Measurements from ENCODE around the gene ITGB5. TPM values are rescaled to one million over a fixed set of nuclear protein-coding genes. Genes with fewer than 3 reads are reported as not detected.

Gene ITGB5
- total and polyA plus RNA-seq, 2 donors (not counting 1 experiment from before 2014, with no cell fraction given): 99.7 to 196 TPM

DNA sequence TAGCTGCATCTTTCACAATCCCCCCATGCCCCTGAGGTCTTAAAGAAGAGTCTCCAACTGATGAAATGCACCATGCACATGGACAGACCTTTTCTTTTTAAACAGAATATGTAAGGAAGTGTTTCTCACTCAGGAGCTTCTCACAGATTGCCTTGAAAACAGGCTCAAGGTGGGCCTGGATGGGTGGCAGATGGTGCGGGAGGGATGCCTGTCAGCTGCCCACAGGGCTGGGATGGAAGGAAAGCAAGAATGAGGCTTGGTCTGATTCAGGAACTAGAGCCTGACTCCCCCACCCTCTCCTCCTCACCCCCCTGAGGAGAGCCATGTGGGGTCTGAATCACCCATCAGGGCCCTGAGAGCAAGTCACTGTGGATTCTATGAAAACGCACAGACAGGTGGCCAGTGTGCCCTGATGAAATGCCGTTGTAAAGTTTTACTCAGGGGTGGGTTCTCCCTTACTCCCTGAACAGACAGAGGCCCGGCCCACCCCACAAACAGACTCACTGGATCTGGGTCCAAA lies 89.7 kb downstream of the ITGB5 start:
- H3K27ac ChIP-seq (ENCODE audit: insufficient read depth, low read length): no peak overlapping the region
- H3K9me3 ChIP-seq (ENCODE audit: control insufficient read depth, insufficient read depth, low read depth, low read length): no peaks in the 10 kb centered on the region
- no peak for DNase-seq (ENCODE audit: low read depth in 2 of 2)
- peaks cover 8% of the 10 kb centered on the region for H3K4me1 ChIP-seq (ENCODE audit: control insufficient read depth, extremely low read depth, insufficient read depth, low read length)
- TF ChIP-seq, protein P1, sequence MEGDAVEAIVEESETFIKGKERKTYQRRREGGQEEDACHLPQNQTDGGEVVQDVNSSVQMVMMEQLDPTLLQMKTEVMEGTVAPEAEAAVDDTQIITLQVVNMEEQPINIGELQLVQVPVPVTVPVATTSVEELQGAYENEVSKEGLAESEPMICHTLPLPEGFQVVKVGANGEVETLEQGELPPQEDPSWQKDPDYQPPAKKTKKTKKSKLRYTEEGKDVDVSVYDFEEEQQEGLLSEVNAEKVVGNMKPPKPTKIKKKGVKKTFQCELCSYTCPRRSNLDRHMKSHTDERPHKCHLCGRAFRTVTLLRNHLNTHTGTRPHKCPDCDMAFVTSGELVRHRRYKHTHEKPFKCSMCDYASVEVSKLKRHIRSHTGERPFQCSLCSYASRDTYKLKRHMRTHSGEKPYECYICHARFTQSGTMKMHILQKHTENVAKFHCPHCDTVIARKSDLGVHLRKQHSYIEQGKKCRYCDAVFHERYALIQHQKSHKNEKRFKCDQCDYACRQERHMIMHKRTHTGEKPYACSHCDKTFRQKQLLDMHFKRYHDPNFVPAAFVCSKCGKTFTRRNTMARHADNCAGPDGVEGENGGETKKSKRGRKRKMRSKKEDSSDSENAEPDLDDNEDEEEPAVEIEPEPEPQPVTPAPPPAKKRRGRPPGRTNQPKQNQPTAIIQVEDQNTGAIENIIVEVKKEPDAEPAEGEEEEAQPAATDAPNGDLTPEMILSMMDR (conservative IDR thresholded peaks at IDR 0.05 in 1 of 2, IDR thresholded peaks at IDR 0.05 in 1 of 2; ENCODE audit: low read depth in 1 of 2, low read length in 2 of 2): no peak
- no peak overlapping the region for H3K9ac ChIP-seq (ENCODE audit: insufficient read depth, low read length)
- H3K27me3 ChIP-seq (ENCODE audit: control insufficient read depth, insufficient read depth, low read length): no peaks in the 10 kb centered on the region
- no peak overlapping the region for H2AFZ ChIP-seq (ENCODE audit: low read length)
- H3K4me2 ChIP-seq (ENCODE audit: extremely low read depth, insufficient read depth, low read length): no peak overlapping the region
- H3K36me3 ChIP-seq (ENCODE audit: control insufficient read depth, insufficient read depth, low read length): peaks cover 3% of the 10 kb centered on the region
- no peaks in the 10 kb centered on the region for H4K20me1 ChIP-seq (ENCODE audit: control insufficient read depth, extremely low read depth, insufficient read depth, low read length)
- H3K4me3 ChIP-seq (replicated peaks in 1 of 4; ENCODE audit: control extremely low read depth in 1 of 4, insufficient read depth in 1 of 4, low read depth in 3 of 4, low read length in 4 of 4): no peak overlapping the region
- H3K79me2 ChIP-seq (ENCODE audit: control insufficient read depth, insufficient read depth, low read length): no peaks in the 10 kb centered on the region

DNA sequence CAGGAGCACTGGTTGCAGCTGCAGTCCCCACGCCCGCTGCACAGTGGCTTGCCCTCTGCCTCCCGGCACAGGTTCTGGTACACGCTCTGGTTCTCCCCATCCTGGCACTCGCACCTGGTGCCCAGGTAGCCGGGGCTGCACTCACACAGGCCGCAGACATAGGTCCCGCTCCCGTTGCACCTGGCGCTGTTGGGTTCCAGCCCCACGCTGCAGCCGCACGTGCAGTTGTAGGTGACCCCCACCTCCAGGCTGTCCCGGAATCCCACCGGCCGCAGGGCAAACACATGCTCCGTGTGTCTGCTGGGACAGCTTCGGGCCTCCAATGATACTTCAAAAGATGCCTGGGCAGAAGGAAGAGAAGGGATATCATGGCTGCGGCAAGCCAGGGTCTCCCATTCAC lies 90.7 kb downstream of the ITGB5 start:
- TF ChIP-seq, protein P1 (conservative IDR thresholded peaks at IDR 0.05 in 1 of 2, IDR thresholded peaks at IDR 0.05 in 1 of 2; ENCODE audit: low read depth in 1 of 2, low read length in 2 of 2): no peak
- no peak for TF ChIP-seq EZH2 (IDR thresholded peaks at IDR 0.05; ENCODE audit: low read length, missing control alignments)
- Histone ChIP-seq H3K4me2 (ENCODE audit: extremely low read depth, insufficient read depth, low read length) (no peak overlapping the region), H3K4me3 (replicated peaks in 1 of 4; ENCODE audit: control extremely low read depth in 1 of 4, insufficient read depth in 1 of 4, low read depth in 3 of 4, low read length in 4 of 4) (no peak overlapping the region), H4K20me1 (ENCODE audit: control insufficient read depth, extremely low read depth, insufficient read depth, low read length) (no peaks in the 10 kb centered on the region), H3K4me1 (ENCODE audit: control insufficient read depth, extremely low read depth, insufficient read depth, low read length) (peaks cover 18% of the 10 kb centered on the region), H3K27me3 (ENCODE audit: control insufficient read depth, insufficient read depth, low read length) (no peaks in the 10 kb centered on the region), H3K36me3 (ENCODE audit: control insufficient read depth, insufficient read depth, low read length) (peaks cover 3% of the 10 kb centered on the region), H3K9ac (ENCODE audit: insufficient read depth, low read length) (no peak overlapping the region), H3K9me3 (ENCODE audit: control insufficient read depth, insufficient read depth, low read depth, low read length) (no peaks in the 10 kb centered on the region), H3K79me2 (ENCODE audit: control insufficient read depth, insufficient read depth, low read length) (no peaks in the 10 kb centered on the region), H2AFZ (ENCODE audit: low read length) (no peak overlapping the region), H3K27ac (ENCODE audit: insufficient read depth, low read length) (no peak overlapping the region)
- DNase-seq (ENCODE audit: low read depth in 2 of 2): no peak

DNA sequence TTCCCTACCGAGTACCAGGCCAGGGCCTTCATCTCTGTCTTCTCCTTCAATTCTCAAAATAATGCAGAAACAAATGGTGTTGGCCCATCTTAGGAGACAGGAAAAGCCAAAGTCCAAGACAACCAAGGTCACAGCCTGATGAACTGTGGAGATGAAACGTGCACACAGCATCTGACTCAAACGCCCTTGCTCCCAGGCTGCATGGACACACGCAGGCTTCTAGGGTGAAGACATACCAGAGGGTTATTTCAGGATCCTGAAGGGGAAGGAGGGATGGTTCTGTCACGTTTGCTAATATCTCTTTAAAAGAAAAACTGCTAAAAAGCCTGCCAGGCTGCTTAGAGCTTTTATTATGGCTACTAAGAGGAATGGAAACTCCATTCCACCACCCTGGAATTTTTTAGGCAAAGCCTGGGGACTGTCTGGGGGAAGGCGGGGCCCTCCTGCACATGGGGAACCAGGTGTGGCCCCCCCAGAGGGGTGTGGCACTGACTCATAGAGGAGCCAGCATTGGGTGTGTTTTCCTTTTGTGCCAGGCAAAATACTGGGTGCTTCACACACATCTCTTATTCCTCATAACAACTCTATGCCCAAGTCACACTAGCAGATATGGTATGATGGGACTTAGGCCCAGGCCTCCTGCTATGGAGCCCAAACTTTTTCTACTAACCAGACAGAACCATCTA lies 94.0 kb downstream of the ITGB5 start:
- DNase-seq (ENCODE audit: low read depth in 2 of 2): no peak
- no peak overlapping the region for H3K4me3 ChIP-seq (replicated peaks in 1 of 4; ENCODE audit: control extremely low read depth in 1 of 4, insufficient read depth in 1 of 4, low read depth in 3 of 4, low read length in 4 of 4)
- peak overlapping the region; percentile 85 for H3K27ac ChIP-seq (ENCODE audit: insufficient read depth, low read length)
- no peaks in the 10 kb centered on the region for H3K9me3 ChIP-seq (ENCODE audit: control insufficient read depth, insufficient read depth, low read depth, low read length)
- H3K79me2 ChIP-seq (ENCODE audit: control insufficient read depth, insufficient read depth, low read length): no peaks in the 10 kb centered on the region
- TF ChIP-seq, protein P1 (conservative IDR thresholded peaks at IDR 0.05 in 1 of 2, IDR thresholded peaks at IDR 0.05 in 1 of 2; ENCODE audit: low read depth in 1 of 2, low read length in 2 of 2): no peak
- no peak for TF ChIP-seq EZH2 (IDR thresholded peaks at IDR 0.05; ENCODE audit: low read length, missing control alignments)
- no peak overlapping the region for H3K9ac ChIP-seq (ENCODE audit: insufficient read depth, low read length)
- H3K27me3 ChIP-seq (ENCODE audit: control insufficient read depth, insufficient read depth, low read length): no peaks in the 10 kb centered on the region
- no peak overlapping the region for H2AFZ ChIP-seq (ENCODE audit: low read length)
- peaks cover 22% of the 10 kb centered on the region for H3K4me1 ChIP-seq (ENCODE audit: control insufficient read depth, extremely low read depth, insufficient read depth, low read length)
- H4K20me1 ChIP-seq (ENCODE audit: control insufficient read depth, extremely low read depth, insufficient read depth, low read length): no peaks in the 10 kb centered on the region
- H3K36me3 ChIP-seq (ENCODE audit: control insufficient read depth, insufficient read depth, low read length): peaks cover 3% of the 10 kb centered on the region
- H3K4me2 ChIP-seq (ENCODE audit: extremely low read depth, insufficient read depth, low read length): no peak overlapping the region

Measured in fibroblast of lung (primary cell).